Stimulated activated CD8-positive, alpha-beta memory T cell treated with anti-CD3 and anti-CD28 coated beads, Interleukin-7, amount 100 ng/mL, for 4 hours (primary cell): ENCODE measurements around the gene KRT32.
"Not testable (repeated sequence)": the region's sequence is repeated elsewhere in the genome, so short reads cannot be mapped to it uniquely, and the experiment has no call there.

ENCODE experiments used
- DNase-seq, 2 donors: peaks; one replicate each; pipeline ENCODE4 v3.0.0-alpha.2; 2020; ENCODE audit warnings: low read depth in 2 of 2

The KRT32 gene

GRCh38 chr17:41429667-41430066 lies 37.5 kb downstream of the KRT32 start:
- no peak for DNase-seq

- no peak for DNase-seq
Measured at GRCh38 chr17:41428591-41429291, 38.4 kb downstream of the KRT32 start.

GRCh38 chr17:41424111-41424635 lies 43.0 kb downstream of the KRT32 start, which contains the start of gene KRT37:
KRT37 (minus strand) TSS chr17:41424585; CDS start chr17:41424523, 62 bp downstream.
- DNase-seq, result no peak

GRCh38 chr17:41422586-41422985 lies 44.6 kb downstream of the KRT32 start:
- not testable (repeated sequence) for DNase-seq

GRCh38 chr17:41421617-41422016 lies 45.6 kb downstream of the KRT32 start:
- DNase-seq, result no peak

- no peak for DNase-seq
Measured at GRCh38 chr17:41421116-41421515, 46.1 kb downstream of the KRT32 start.

GRCh38 chr17:41420134-41420533 lies 47.1 kb downstream of the KRT32 start:
- no peak for DNase-seq

- no peak for DNase-seq
Measured at GRCh38 chr17:41419716-41420115, 47.5 kb downstream of the KRT32 start.

- DNase-seq, result no peak
Measured at GRCh38 chr17:41418116-41418860, 48.9 kb downstream of the KRT32 start.

GRCh38 chr17:41417576-41418015 lies 49.6 kb downstream of the KRT32 start:
- no peak for DNase-seq

GRCh38 chr17:41417127-41417526 lies 50.1 kb downstream of the KRT32 start:
- DNase-seq, result no peak

GRCh38 chr17:41416479-41416878 lies 50.7 kb downstream of the KRT32 start:
- no peak for DNase-seq

- no peak for DNase-seq
Measured at GRCh38 chr17:41415833-41416335, 51.3 kb downstream of the KRT32 start.

- DNase-seq, result no peak
Measured at GRCh38 chr17:41415411-41415810, 51.8 kb downstream of the KRT32 start.

- no peak for DNase-seq
Measured at GRCh38 chr17:41413982-41414381, 53.2 kb downstream of the KRT32 start.

GRCh38 chr17:41413353-41413957 lies 53.7 kb downstream of the KRT32 start:
- no peak for DNase-seq

GRCh38 chr17:41411072-41411840 lies 55.9 kb downstream of the KRT32 start:
- no peak for DNase-seq
